HG03457 (cell line): Measurements from ENCODE around the gene TMCO6.
"Not testable (repeated sequence)": the region's sequence is repeated elsewhere in the genome, so short reads cannot be mapped to it uniquely, and the experiment has no call there.

Source experiments
- ATAC-seq: cut with Tn5 transposase; IDR thresholded peaks from one replicate; pipeline ENCODE4 v1.9.1; 2021; ENCODE audit warnings: moderate number of reproducible peaks; ENCODE audit not compliant: unreplicated experiment

Gene TMCO6

DNA sequence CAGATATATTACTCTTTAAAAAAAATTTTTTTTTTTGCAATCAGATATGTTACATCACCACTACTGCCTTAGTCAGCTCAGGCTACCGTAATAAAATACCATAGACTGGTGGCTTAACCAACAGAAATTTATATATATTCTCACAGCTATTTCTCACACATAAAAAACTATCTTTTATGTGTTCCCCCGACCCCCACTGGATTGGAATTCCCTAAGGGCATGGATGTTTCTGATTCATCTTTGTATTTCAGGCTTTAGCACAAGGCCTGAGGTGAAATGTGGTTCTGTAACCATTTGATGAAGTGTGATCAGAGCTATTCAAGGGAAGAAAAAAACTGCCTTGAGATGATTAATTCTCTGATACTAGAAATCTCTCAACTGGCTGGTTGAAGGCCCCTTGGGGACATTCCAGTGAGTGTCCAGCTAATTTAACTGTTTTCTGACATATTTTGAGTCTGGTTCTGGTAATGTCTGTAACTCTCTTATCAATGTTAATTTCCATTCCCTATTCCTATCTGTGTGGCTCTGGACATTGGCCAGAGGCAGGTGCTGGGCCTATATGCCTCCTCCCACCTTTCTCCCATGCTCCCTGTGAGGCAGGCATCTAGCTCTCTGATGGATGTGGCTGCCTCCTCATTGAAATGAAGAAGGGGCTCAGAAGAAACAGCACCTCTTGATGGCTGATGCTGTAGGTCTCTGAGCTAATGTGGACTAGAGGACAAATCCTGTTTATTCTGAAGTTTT lies 8.8 kb upstream of the TMCO6 start:
- no peak for ATAC-seq

DNA sequence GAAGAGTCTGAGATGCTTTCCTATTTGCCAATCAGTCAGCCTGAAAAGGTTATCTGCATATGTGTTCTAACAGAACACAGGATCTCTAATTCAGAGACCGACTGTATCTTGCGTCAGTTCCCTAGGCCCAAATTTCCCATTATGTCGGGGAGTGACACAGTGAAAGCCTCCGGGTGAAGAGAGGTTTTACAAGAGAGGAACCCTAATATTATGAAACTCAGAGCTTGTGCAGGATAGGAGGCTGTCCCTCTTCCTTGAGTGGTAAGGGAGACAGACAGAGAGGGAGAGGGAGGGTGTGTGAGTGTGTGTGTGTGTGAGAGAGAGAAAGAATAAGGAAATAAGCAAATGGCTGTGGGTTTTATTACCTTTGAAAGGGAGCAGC lies 8.2 kb upstream of the TMCO6 start:
- ATAC-seq, result no peak

DNA sequence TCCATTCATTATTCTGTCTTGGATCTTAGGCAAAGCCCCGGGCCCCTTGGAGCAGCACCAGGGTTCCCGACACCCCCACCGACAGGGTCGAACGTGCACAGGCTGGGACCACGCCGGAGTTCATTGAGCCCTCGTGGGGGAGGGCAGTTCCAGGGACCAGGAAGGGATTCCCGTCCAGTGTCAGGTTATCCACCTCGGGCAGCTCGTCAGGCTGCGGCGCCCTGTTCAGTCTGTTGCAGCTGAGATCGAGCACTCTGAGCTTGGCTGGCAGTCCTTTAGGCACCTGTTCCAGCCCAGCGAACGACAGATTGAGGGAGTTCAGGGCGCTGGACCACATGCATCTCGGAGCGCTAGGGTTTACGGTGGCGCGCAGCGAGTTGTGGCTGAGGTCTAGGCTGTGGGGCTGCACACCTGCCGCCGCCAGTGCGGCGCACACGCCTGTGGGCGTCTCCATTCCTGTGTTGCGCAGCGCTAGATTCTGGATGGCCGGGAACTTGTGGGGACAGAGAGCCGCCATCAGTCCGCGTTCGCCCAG lies 7.4 kb upstream of the TMCO6 start:
- peak; percentile 26 for ATAC-seq

DNA sequence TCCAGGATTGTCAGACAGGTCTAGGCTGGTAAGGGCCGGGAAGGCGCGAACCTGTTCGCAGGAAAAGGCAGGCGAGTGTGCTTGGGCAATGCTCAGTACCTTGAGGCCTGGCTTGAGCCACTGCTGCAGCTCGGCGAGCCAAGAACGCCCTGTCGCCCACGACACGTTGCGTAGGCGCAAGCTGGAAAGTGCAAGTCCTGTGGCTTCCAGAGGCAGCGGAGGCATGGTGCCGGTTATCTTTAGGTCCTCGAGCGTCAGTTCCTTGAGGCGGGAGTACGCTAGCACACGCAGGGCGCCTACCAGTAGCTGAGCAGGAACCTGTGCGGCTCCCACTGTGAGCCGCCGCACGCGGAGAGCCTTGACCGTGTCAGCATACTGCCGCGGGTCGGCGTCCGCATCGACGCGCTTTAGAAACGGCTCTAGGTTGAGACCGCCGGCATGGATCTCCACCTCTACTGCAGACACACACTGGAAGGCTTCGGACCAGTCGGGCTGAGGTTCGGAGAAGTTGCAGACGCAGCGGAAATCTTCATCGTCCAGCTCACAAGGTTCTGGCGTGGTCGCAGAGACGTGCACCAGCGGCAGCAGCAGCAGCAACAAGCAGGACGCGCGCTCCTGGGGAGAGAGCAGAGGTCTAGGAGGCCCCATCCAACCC lies 6.8 kb upstream of the TMCO6 start:
- peak; percentile 54 for ATAC-seq

DNA sequence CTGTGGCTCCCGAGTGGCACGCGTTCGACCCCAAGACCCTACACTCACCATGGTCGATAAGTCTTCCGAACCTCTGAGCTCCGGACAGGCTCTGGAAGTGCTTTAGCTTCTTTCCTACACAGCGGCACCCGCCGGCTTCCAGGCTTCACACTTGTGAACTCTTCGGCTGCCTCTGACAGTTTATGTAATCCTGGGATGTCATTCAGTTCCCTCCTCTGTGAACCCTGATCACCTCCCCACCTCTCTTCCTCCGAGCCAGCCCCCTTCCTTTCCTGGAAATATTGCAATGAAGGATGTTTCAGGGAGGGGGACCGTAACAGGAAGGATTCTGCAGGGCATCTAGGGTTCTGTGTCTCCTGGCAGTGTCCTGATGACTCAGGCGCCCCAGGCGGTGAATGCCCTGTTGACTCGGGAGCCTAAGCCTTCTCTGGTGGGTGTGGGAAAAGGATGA lies 6.2 kb upstream of the TMCO6 start, which contains the start of gene CD14:
TSS of gene CD14 (minus strand) at position 155 of the 451 bp plus-strand sequence. CDS start at position 51, 104 bp downstream.
- no peak for ATAC-seq

DNA sequence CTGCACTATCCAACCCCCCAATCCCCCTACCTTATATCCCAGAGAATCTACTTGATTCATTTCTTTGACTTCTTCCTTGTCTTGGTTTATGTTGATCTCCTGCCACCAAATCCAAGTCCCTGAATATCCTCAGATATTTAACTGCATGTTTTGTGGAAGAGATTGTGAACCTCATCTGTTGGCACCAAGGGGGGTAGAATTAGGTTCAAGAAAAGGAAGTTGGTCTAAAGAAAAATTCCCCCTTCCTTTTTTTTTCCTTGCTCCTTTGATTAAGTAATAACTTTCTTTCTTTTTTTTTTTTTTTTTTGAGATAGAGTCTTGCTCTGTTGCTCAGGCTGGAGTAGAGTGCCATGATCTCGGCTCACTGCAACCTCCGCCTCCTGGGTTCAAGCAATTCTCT lies 5.8 kb upstream of the TMCO6 start:
- no peak for ATAC-seq

DNA sequence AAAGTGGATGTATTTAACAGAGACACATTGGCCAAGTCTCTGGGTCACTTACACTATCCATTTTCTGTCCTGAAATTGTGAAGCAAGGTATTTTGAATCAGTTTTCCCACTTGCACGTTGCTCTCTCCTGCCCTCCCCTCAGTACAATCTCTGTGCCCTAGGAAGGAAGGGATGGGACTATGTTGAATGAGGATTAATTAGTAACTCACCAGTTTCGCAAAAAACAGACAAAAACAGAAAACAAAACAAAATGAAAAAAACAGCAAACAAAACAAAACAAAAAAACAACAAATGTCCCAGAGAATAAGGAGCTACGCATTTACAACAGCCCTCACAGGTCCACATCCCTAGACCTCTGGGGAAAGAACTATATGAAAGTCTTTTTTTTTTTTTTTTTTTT lies 5.1 kb upstream of the TMCO6 start:
- ATAC-seq, result no peak

DNA sequence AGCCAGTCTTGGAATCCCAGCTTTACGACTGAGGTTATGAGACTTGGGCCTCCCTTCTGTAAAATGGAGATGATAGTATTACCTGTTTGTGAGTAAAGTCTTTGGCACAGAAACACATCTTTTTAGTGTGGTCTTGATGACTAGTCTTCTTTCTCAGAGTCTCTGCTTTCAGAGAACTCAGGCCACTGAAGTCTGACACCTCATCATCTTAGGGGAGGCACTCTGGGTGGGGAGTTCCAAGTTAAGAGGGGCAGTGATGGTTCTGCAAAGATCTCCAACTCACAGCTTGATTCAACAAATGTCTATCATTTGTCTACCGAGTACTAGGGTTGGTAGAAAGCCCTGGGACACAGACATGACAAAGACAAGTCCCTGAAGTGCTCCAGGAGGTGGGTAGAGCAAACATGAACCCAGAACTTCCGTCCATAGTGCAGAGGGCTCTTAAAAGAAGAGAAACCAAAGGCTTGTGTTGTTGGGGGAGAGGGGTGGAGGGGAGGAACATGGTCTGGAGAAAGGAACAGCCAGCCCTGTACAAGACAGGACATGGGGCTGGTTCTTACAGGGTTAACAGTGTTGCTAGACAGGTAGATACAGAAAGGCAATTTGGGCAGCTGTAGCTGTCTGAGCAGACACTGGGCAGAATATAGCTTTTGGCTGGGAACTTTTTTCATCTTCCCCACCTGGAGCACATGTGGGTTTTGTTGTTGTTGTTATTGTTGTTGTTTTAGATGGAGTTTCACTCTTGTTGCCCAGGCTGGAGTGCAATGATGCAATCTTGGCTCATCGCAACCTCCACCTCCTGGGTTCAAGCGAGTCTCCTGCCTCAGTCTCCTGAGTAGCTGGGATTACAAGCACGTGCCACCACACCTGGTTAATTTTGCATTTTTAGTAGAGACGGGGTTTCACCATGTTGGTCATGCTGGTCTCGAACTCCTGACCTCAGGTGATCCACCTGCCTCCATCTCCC lies 3.7 kb upstream of the TMCO6 start:
- ATAC-seq, result no peak

DNA sequence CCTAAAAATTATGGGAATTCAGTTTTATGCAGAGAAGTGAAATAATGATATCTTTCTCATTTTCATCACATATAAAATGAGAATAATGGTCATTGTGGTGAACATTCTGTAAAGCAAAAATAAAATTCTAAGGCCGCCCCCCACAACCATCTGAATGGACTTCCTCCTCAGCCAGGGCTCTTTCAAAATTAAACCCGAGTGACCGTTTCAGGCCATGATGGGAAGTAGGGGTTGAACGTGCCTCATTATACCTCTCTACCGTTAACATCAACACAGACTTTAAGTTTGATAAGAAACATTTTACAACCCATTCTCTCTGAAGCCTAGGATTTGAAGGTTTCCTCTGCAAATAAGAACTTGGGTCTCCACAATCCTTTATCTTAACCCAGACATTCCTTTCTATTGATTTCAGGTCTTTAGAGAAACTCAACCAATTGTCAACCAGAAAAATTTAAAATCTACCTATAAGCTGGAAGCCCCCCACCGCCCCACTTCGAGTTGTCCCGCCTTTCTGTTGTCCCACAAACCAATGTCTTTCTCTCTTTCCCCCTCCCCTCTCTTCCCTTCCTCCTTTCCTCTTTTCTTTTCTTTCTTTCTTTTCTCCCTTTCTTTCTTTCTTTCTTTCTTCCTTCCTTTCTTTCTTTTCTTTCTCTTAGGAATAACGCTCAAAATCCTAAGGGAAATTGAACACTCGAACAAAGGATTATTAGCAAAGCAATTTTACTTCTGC lies 1.7 kb upstream of the TMCO6 start:
- no peak for ATAC-seq

DNA sequence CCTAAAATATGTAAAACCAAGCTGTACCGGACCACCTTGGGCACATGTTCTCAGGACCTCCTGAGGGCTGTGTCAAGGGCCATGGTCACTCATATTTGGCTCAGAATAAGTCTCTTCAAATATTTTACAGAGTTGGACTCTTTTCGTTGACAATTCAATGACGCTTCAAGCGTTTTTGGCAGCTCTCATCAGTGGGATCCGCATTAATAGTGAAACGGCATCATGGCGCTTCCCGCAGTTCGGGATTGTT lies 428 bp upstream of the TMCO6 start:
- ATAC-seq, result not testable (repeated sequence)

DNA sequence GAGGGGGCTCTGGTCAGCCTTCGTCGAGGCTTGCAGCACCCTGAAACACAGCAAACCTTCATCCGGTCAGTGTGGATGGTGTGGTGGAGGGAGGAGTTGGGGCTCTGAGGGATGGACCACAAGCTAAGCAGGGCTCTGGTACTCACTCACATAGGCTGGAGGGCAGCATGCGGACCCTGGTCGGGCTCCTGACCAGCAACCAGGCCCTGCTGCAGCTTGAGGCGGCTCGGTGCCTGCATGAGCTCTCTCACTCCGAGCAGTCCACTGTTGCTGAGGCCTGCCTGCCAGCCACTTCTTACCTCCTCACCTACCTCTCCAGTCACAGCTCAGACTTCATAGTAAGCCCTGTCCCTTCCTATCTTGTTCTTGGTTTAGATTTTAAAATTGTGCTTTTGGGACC lies 2.5 kb downstream of the TMCO6 start:
- no peak for ATAC-seq

DNA sequence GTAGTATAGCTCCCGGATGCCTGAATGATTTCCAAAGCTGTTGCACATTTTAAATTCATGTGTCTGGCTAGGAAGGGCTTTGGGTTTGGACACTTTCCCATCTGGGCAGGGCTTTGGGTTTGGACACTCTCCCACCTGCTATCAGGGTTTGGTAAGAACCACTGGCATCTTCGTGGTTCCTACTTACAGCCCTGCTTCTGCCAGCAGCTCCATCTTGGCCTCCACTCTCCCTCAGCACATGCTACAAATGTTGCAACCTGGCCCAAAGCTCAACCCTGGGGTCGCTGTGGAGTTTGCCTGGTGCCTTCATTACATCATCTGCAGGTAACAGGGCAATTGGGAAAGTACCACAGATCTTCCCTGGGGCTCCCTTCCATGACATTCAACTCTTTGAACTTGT lies 3.5 kb downstream of the TMCO6 start:
- ATAC-seq, result no peak

DNA sequence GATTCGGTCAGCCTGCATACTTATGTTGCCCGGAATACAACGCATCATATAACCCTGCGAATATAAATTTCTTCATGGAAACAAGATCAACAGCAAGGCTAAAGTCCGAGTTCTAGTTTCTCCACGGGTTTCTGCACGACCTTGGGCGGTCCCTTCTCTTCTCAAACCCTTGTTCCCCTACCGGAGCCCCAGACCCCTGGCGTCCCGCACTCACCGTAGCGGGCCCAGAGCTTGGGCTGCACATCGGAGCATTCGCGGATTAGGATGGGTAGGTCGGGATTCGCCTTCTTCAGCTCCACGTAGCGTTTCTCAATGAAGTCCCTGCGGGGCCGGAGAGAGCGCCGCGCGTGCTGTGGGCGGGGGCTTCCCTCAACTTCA lies 7.8 kb downstream of the TMCO6 start:
- peak; percentile 24 for ATAC-seq

DNA sequence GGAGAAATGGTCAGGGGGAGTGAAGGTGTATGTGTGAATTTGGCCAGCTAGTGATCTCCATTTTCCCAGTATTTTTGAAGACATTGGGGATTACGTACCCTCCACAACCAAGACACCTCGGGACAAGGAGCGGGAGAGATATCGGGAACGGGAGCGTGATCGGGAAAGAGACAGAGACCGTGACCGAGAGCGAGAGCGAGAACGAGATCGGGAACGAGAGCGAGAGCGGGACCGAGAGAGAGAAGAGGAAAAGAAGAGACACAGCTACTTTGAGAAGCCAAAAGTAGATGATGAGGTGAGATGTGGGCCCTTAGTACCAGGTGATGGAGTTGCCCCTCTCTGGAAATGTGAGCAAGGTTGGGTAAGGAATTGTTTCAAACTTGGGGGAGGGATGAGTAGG lies 19.6 kb downstream of the TMCO6 start:
- no peak for ATAC-seq

DNA sequence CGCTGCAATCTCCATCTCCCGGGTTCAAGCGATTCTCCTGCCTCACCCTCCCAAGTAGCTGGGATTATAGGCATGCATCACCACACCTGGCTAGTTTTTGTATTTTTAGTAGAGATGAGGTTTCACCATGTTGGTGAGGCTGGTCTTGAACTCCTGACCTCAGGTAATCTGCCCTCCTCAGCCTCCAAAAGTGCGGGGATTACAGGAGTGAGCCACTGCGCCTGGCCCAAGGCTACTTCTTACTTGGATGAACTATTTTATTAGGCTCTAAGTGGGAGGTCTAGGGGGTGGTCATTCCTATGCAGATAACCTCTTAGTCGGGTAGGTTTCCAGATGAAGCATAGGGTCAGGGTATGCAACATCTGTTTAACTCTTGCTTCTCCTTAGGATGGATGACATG lies 21.1 kb downstream of the TMCO6 start:
- not testable (repeated sequence) for ATAC-seq

DNA sequence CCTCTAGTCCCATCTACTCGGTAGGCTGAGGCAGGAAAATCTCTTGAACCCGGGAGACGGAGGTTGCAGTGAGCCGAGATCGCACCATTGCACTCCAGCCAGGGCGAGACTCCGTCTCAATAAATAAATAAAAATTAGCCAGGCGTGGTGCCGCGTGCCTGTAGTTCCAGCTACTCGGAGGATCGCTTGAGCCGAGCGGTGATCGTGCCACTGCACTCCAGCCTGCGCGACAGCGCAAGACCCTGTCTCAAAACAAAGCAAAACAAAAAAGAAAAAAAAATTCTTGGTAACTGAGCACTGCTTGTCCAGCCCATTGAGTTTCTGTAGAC lies 24.7 kb downstream of the TMCO6 start:
- ATAC-seq, result no peak

DNA sequence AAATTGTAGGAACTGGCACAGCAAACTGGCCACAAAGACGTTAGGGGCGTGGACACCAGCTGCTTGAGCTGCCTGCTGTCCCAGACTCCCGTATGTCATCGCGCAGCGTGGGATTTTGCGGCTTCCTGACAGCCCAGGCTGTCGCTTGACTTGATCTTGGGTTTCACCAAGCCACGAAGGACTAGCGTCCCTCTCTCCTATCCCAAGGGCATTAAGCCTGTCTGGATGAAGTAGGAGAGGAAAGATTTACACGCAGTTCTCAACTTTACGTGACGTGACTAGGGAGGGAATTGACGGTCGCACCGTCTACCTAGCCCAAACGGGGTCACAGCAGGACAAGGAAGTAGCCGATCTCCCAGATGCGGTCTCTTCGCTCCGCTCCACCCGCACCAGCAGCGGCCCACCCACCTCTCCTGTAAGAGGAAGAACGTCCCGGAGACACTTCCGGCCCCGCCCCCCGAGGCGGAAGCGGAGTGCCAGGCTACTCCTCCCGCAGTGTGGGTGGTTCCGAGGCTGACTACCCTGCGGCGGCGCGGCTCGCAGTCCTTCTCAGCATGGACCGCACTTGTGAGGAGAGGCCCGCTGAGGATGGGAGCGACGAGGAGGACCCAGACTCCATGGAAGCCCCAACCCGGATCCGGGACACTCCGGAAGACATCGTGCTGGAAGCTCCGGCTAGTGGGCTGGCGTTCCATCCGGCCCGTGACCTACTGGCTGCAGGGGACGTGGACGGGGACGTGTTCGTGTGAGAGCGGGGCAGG lies 25.3 kb downstream of the TMCO6 start, which contains the start of gene WDR55:
TSS of gene WDR55 (plus strand) at position 546 of the 761 bp plus-strand sequence. CDS start at position 555, 9 bp downstream.
- peak; percentile 93 for ATAC-seq

DNA sequence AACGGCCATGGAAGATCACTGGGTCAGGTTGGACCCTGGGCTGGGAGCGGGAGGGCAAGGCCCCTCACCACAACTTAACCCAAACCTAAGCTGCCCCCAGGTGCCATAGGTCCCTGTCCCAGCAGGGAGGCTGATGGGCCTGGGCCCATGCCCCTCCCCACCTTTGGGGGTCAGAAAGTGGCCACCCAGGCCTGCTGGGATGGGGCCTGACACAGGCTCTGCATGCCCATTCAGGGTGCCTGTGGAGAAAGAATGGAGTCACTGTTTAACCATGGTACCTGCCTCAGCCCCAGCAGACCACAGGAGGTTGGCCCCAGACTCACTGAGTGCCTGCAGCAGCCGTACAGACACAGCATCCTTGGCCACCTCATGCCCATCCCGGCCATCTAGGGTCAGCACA lies 31.8 kb downstream of the TMCO6 start:
- ATAC-seq, result not testable (repeated sequence)

DNA sequence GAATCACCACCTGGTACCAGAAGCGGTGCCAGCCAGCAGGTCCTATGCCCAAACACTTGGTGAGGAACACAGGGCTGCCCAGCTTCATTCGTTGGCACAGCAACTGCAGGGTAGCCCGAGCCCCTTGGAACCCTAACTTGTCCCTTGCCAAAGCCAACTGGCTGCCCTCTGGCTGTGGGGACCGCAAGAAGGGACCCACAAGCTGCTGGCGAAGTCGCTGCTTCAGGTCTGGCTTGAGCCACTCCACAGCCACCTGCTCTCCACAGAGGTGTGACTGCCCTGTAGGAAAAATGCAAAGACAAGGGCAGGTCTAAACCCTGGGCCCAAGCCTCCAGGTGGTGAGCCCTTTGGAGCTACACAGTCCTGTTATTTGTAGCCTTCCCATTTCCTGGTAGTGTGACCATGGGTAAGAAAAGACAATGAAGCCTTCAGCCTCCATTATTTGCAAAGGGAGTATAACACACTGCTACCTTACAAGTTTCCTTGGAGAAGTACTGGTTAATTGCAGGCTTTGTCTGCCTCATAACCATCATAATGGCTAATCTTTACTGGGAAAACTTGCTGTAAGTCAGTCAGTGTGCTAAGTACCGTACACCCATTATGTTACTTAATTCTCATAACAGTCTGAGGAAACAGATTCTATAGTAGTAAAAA lies 32.3 kb downstream of the TMCO6 start:
- ATAC-seq, result no peak
